HepG2 (cell line): ENCODE measurements around the gene YJEFN3.

Experiments
- KLF13 ChIP-seq: sonication (generic); formaldehyde crosslinking; IDR thresholded peaks from 2 replicates; pipeline ENCODE4 v1.4.0; 2020; ENCODE audit warnings: mild to moderate bottlenecking, missing genetic modification reagents
- POLR2AphosphoS5 ChIP-seq: IDR thresholded peaks from 2 replicates; pipeline ENCODE4 v1.6.1; 2012; ENCODE audit warnings: low read depth, low read length
- SIN3B ChIP-seq: fragments of 150-350 bp; IDR thresholded peaks from 2 replicates; pipeline ENCODE4 v1.6.1; 2014; ENCODE audit warnings: low read length
- SUZ12 ChIP-seq: fragments of 150-350 bp; IDR thresholded peaks from 2 replicates; pipeline ENCODE4 v1.6.1; 2014; ENCODE audit warnings: low read depth, low read length
- TBL1XR1 ChIP-seq: fragments of 150-350 bp; IDR thresholded peaks from 2 replicates; pipeline ENCODE4 v1.6.1; 2014; ENCODE audit warnings: borderline replicate concordance, low read length; ENCODE audit not compliant: partially characterized antibody
- ZBTB8A ChIP-seq: sonication (generic); formaldehyde crosslinking; IDR thresholded peaks from 2 replicates; pipeline ENCODE4 v1.4.0; 2020; ENCODE audit warnings: mild to moderate bottlenecking, low read depth, missing genetic modification reagents, borderline replicate concordance
- ZNF549 ChIP-seq: sonication (generic); formaldehyde crosslinking; IDR thresholded peaks from 2 replicates; pipeline ENCODE4 v1.5.0; 2020; ENCODE audit warnings: missing genetic modification reagents
- TF ChIP-seq, protein P1 (sequence below): sonication (generic); formaldehyde crosslinking; IDR thresholded peaks from 2 replicates; pipeline ENCODE4 v1.5.1; 2020; ENCODE audit warnings: missing genetic modification reagents, mild to moderate bottlenecking, borderline replicate concordance

DNA sequence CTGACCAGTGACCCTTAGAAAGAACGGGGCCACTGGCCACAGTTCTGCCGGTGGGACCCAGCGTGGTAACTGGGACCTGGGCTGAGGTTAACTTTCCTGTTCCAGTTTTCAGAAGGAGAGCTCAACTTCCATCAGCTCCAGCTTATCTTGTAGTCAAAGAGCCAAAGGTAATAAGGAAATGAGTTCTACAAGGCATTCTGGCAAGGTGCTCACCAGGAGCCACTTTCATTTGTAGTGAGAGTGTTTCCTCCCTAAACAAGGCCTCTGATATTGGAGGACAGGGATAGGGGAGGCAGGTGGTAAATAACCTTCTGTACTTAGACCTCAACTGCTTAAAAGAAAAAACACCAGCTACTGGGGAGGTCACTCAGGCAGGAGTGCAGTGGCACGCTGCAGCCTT, 51.7 kb downstream of the YJEFN3 start:
- TF ChIP-seq SUZ12: no peak
- TF ChIP-seq ZBTB8A (CRISPR knock-in tag): no peak
- TF ChIP-seq KLF13: no peak
- TF ChIP-seq, protein P1, sequence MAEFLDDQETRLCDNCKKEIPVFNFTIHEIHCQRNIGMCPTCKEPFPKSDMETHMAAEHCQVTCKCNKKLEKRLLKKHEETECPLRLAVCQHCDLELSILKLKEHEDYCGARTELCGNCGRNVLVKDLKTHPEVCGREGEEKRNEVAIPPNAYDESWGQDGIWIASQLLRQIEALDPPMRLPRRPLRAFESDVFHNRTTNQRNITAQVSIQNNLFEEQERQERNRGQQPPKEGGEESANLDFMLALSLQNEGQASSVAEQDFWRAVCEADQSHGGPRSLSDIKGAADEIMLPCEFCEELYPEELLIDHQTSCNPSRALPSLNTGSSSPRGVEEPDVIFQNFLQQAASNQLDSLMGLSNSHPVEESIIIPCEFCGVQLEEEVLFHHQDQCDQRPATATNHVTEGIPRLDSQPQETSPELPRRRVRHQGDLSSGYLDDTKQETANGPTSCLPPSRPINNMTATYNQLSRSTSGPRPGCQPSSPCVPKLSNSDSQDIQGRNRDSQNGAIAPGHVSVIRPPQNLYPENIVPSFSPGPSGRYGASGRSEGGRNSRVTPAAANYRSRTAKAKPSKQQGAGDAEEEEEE (CRISPR knock-in tag): no peak
- TF ChIP-seq TBL1XR1: no peak
- no peak for TF ChIP-seq SIN3B
- TF ChIP-seq ZNF549 (CRISPR knock-in tag): no peak
- no peak for TF ChIP-seq POLR2AphosphoS5
